OCI-LY3 (cell line): ENCODE results near the gene PTPN21.

Source experiments
- CTCF ChIP-seq: fragments of 200-600, 300-600 bp; sonication (generic); IDR thresholded peaks from 2 replicates; pipeline ENCODE4 v1.5.1; 2014; ENCODE audit warnings: antibody characterized with exemption, low read length, low read depth
- EZH2phosphoT487 ChIP-seq: fragments of 200-600 bp; shearing (Covaris generic); IDR thresholded peaks from 2 replicates; pipeline ENCODE4 v1.6.1; 2018; ENCODE audit warnings: antibody characterized with exemption, mixed run types, low read depth

DNA sequence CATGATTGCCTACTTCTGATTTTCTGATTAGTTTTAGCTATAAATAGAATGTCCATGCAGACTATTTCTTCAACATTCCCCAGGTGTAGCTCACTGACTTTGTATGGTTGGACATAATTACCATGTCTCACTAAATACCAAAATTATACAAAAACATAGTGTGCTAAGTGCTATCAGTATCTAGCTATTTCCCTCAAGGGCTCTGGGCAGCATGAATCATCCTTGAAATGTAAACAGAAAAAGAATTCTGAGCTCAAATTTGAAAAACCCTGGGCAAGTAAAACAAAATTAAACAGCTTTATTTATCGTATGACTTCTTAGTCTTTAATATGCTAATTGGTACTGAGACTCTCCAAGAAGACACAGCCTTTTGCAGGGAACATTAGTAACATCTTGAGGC is 86.4 kb downstream of the PTPN21 start:
- TF ChIP-seq CTCF (no peak), EZH2phosphoT487 (no peak)
